ENCODE measurements around the gene C3orf85. TPM values are rescaled to one million over a fixed set of nuclear protein-coding genes. Genes with fewer than 3 reads are reported as not detected.

Gene C3orf85
- total and polyA plus RNA-seq, 7 donors, result 5.1 to 36.5 (median 18.6) TPM; not detected in 4

- Histone ChIP-seq H3K27ac (no peak overlapping the region), H3K4me3 (no peak overlapping the region), H3K4me1 (no peaks in the 10 kb centered on the region), H3K36me3 (no peaks in the 10 kb centered on the region), H3K27me3 (no peaks in the 10 kb centered on the region), H3K9me3 (no peaks in the 10 kb centered on the region)
- intact Hi-C loops (cut with DNase I), result no loop called here
- DNase-seq, result no peak
- WGBS, 2 donors, result 32 to 73% methylated on average over 4 of the region's 4 CpGs
- TF ChIP-seq, protein P1, sequence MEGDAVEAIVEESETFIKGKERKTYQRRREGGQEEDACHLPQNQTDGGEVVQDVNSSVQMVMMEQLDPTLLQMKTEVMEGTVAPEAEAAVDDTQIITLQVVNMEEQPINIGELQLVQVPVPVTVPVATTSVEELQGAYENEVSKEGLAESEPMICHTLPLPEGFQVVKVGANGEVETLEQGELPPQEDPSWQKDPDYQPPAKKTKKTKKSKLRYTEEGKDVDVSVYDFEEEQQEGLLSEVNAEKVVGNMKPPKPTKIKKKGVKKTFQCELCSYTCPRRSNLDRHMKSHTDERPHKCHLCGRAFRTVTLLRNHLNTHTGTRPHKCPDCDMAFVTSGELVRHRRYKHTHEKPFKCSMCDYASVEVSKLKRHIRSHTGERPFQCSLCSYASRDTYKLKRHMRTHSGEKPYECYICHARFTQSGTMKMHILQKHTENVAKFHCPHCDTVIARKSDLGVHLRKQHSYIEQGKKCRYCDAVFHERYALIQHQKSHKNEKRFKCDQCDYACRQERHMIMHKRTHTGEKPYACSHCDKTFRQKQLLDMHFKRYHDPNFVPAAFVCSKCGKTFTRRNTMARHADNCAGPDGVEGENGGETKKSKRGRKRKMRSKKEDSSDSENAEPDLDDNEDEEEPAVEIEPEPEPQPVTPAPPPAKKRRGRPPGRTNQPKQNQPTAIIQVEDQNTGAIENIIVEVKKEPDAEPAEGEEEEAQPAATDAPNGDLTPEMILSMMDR (IDR thresholded peaks at IDR 0.05), result no peak
- TF ChIP-seq EP300 (IDR thresholded peaks at IDR 0.05) (no peak), POLR2AphosphoS5 (IDR thresholded peaks at IDR 0.05) (no peak), POLR2A (IDR thresholded peaks at IDR 0.05) (no peak)
Measured at GRCh38 chr3:109152320-109152719, 15.8 kb downstream of the C3orf85 start.

DNA sequence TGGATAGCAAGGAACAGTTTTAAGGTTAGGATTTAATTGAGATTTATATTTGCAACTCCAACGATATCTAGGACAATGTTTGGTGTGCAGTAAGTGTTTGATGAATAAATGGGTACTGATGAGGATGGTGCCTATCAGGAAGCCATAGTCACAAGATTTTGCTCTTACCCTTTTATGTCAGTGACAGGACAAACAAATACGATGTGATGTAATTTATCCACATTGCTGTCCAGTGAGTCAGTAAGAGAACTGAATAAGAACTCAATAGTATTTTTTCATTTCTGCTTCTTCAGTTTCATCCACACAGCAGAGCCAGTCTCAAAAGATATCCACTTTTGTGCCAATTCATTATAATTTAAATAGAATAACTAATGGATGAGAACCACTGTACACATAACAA lies 18.5 kb downstream of the C3orf85 start:
- Histone ChIP-seq H3K27ac (no peak overlapping the region), H3K27me3 (no peaks in the 10 kb centered on the region), H3K4me1 (no peaks in the 10 kb centered on the region), H3K4me3 (no peak overlapping the region), H3K9me3 (peaks cover 0 to 3% (median 1%) of the 10 kb centered on the region in 4 donors), H3K36me3 (no peaks in the 10 kb centered on the region)
- WGBS, 2 donors, result 27 to 64% methylated on average over 2 of the region's 2 CpGs
- DNase-seq, result no peak
- intact Hi-C loops (cut with DNase I), result no loop called here
- TF ChIP-seq EP300 (IDR thresholded peaks at IDR 0.05), result no peak
- TF ChIP-seq POLR2AphosphoS5 (IDR thresholded peaks at IDR 0.05), result no peak
- no peak for TF ChIP-seq POLR2A (IDR thresholded peaks at IDR 0.05)
- TF ChIP-seq, protein P1 (IDR thresholded peaks at IDR 0.05), result no peak

DNA sequence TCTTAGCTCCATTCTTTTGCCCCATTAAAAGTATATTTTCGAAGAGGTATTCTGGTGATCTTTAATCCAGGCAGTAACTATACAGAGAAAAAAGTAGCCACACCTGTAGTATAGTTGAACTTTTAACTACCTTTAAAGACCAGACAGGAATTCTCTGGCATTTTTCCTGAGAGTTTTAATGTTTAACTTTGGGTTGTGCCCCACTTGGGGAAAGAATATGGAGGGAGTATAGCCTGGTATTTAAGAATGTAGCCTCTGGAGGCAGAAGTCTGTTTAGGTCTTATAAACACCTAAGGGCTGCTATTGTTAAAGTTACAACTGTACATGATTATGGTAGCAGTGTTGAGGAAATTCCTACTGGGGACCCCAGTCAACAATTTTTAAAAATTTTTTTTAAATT lies 19.3 kb downstream of the C3orf85 start:
- no peak overlapping the region for H3K4me3 ChIP-seq
- no peak overlapping the region for H3K27ac ChIP-seq
- no peak for DNase-seq
- intact Hi-C loops (cut with DNase I), result no loop called here
- TF ChIP-seq, protein P1 (IDR thresholded peaks at IDR 0.05), result no peak
- no peak for TF ChIP-seq POLR2AphosphoS5 (IDR thresholded peaks at IDR 0.05)
- no peak for TF ChIP-seq EP300 (IDR thresholded peaks at IDR 0.05)
- TF ChIP-seq POLR2A (IDR thresholded peaks at IDR 0.05), result no peak
- no peaks in the 10 kb centered on the region for H3K36me3 ChIP-seq
- H3K4me1 ChIP-seq, result no peaks in the 10 kb centered on the region
- peaks cover 0 to 3% (median 1%) of the 10 kb centered on the region in 4 donors for H3K9me3 ChIP-seq
- H3K27me3 ChIP-seq, result no peaks in the 10 kb centered on the region
- WGBS, 2 donors, result 21 to 61% methylated on average over 1 of the region's 1 CpG

GRCh38 chr3:109161487-109162123 lies 25.1 kb downstream of the C3orf85 start:
- H3K36me3 ChIP-seq, result no peaks in the 10 kb centered on the region
- no peaks in the 10 kb centered on the region for H3K4me1 ChIP-seq
- intact Hi-C loops (cut with DNase I), result no loop called here

More at GRCh38 chr3:109161487-109162123, 25.1 kb downstream of the C3orf85 start:
- TF ChIP-seq EP300 (IDR thresholded peaks at IDR 0.05) (no peak), POLR2AphosphoS5 (IDR thresholded peaks at IDR 0.05) (no peak), POLR2A (IDR thresholded peaks at IDR 0.05) (no peak)
- TF ChIP-seq, protein P1 (IDR thresholded peaks at IDR 0.05), result no peak
- Histone ChIP-seq H3K27me3 (no peaks in the 10 kb centered on the region), H3K27ac (no peak overlapping the region), H3K4me3 (no peak overlapping the region), H3K9me3 (peaks cover 0 to 3% (median 1%) of the 10 kb centered on the region in 4 donors)
- 17 to 30% methylated on average over 2 of the region's 2 CpGs for WGBS, 2 donors
- DNase-seq, result no peak

Measured in sigmoid colon (tissue), 7 donors.